ENCODE data around the gene RND3. TPM values are rescaled to one million over a fixed set of nuclear protein-coding genes. Genes with fewer than 3 reads are reported as not detected.
A peak's percentile ranks its signal among the peaks of the same experiment; 100 is the strongest.

Gene RND3
- total RNA-seq, 1 donor from 2014 or later: 19.9 TPM

GRCh38 chr2:150476809-150477302 is 10.6 kb downstream of the RND3 start:
- no peak for DNase-seq (ENCODE audit: low read depth in 2 of 2)

- DNase-seq (ENCODE audit: low read depth in 2 of 2): no peak
These were observed 11.2 kb downstream of the RND3 start for GRCh38 chr2:150476286-150476685.

- no peak for DNase-seq (ENCODE audit: low read depth in 2 of 2)
These were observed 11.8 kb downstream of the RND3 start for GRCh38 chr2:150475479-150476250.

GRCh38 chr2:150474326-150475074 is 13.0 kb downstream of the RND3 start:
- DNase-seq (ENCODE audit: low read depth in 2 of 2): no peak

GRCh38 chr2:150473767-150474166 is 13.7 kb downstream of the RND3 start:
- no peak for DNase-seq (ENCODE audit: low read depth in 2 of 2)

GRCh38 chr2:150472511-150472899 is 15.0 kb downstream of the RND3 start:
- DNase-seq (ENCODE audit: low read depth in 2 of 2): peak in 1 of 2 donors; percentile 49

- DNase-seq (ENCODE audit: low read depth in 2 of 2): no peak
These were observed 15.5 kb downstream of the RND3 start for GRCh38 chr2:150471813-150472510.

- no peak for DNase-seq (ENCODE audit: low read depth in 2 of 2)
These were observed 17.0 kb downstream of the RND3 start for GRCh38 chr2:150470435-150470834.

GRCh38 chr2:150469706-150470274 is 17.7 kb downstream of the RND3 start:
- DNase-seq (ENCODE audit: low read depth in 2 of 2): no peak

GRCh38 chr2:150468350-150468960 is 19.0 kb downstream of the RND3 start:
- DNase-seq (ENCODE audit: low read depth in 2 of 2): no peak

GRCh38 chr2:150467621-150467963 is 19.9 kb downstream of the RND3 start:
- no peak for DNase-seq (ENCODE audit: low read depth in 2 of 2)

- no peak for DNase-seq (ENCODE audit: low read depth in 2 of 2)
These were observed 20.5 kb downstream of the RND3 start for GRCh38 chr2:150466741-150467620.

GRCh38 chr2:150465703-150466569 is 21.5 kb downstream of the RND3 start:
- no peak for DNase-seq (ENCODE audit: low read depth in 2 of 2)

- no peak for DNase-seq (ENCODE audit: low read depth in 2 of 2)
These were observed 22.5 kb downstream of the RND3 start for GRCh38 chr2:150464986-150465385.

- peak in 1 of 2 donors; percentile 76 for DNase-seq (ENCODE audit: low read depth in 2 of 2)
These were observed 23.2 kb downstream of the RND3 start for GRCh38 chr2:150464270-150464669.

GRCh38 chr2:150462770-150463169 is 24.7 kb downstream of the RND3 start:
- DNase-seq (ENCODE audit: low read depth in 2 of 2): no peak

GRCh38 chr2:150459281-150459680 is 28.2 kb downstream of the RND3 start:
- no peak for DNase-seq (ENCODE audit: low read depth in 2 of 2)

- no peak for DNase-seq (ENCODE audit: low read depth in 2 of 2)
These were observed 36.7 kb downstream of the RND3 start for GRCh38 chr2:150450765-150451164.

- peak in 1 of 2 donors; percentile 62 for DNase-seq (ENCODE audit: low read depth in 2 of 2)
These were observed 37.6 kb downstream of the RND3 start for GRCh38 chr2:150449856-150450255.

Measured in dermis microvascular lymphatic vessel endothelial cell (primary cell).